MM.1S (cell line): ENCODE measurements around the gene DSCAM.

ENCODE experiments used
- DNase-seq: peaks from one replicate; pipeline ENCODE4 v3.0.0-alpha.2; 2015
- H2AFZ ChIP-seq: fragments of 300-600 bp; sonication (generic); 2 replicates; pipeline ENCODE4 v1.6.0; 2016; ENCODE audit warnings: antibody characterized with exemption, low read length
- H3F3A ChIP-seq: fragments of 300-600 bp; sonication (generic); 2 replicates; pipeline ENCODE4 v1.6.1; 2016; ENCODE audit warnings: mild to moderate bottlenecking, antibody characterized with exemption, low read length, moderate library complexity, mixed read lengths; ENCODE audit not compliant: insufficient read depth
- H3K27ac ChIP-seq: fragments of 300-600 bp; sonication (generic); 2 replicates; pipeline ENCODE4 v1.5.1; 2016; ENCODE audit warnings: mild to moderate bottlenecking, low read length
- H3K27me3 ChIP-seq: fragments of 300-600 bp; sonication (generic); replicated peaks from 2 replicates; pipeline ENCODE4 v1.6.0; 2016; ENCODE audit warnings: low read length; ENCODE audit not compliant: insufficient read depth
- H3K36me3 ChIP-seq: fragments of 300-600 bp; sonication (generic); replicated peaks from 2 replicates; pipeline ENCODE4 v1.6.1; 2016; ENCODE audit warnings: mild to moderate bottlenecking, low read length, mixed read lengths; ENCODE audit not compliant: insufficient read depth
- H3K4me1 ChIP-seq: fragments of 300-600 bp; sonication (generic); 2 replicates; pipeline ENCODE4 v1.6.1; 2016; ENCODE audit warnings: low read length, mixed read lengths
- H3K4me2 ChIP-seq: fragments of 300-600 bp; sonication (generic); 2 replicates; pipeline ENCODE4 v1.6.0; 2016; ENCODE audit warnings: low read depth, low read length
- H3K4me3 ChIP-seq: fragments of 300-600 bp; sonication (generic); 2 replicates; pipeline ENCODE4 v1.5.1; 2016; ENCODE audit warnings: low read length, mixed read lengths
- H3K79me2 ChIP-seq: fragments of 300-600 bp; sonication (generic); 2 replicates; pipeline ENCODE4 v1.6.1; 2016; ENCODE audit warnings: mixed run types, low read length, mixed read lengths
- H3K9ac ChIP-seq: fragments of 300-600 bp; sonication (generic); 2 replicates; pipeline ENCODE4 v1.6.1; 2016; ENCODE audit warnings: low read length, mixed read lengths
- H3K9me2 ChIP-seq: fragments of 300-600 bp; sonication (generic); replicated peaks from 2 replicates; pipeline ENCODE4 v1.6.1; 2016; ENCODE audit warnings: mild to moderate bottlenecking, low read length, mixed read lengths; ENCODE audit not compliant: insufficient read depth
- H3K9me3 ChIP-seq: fragments of 300-600 bp; sonication (generic); replicated peaks from 2 replicates; pipeline ENCODE4 v1.6.1; 2016; ENCODE audit warnings: mild to moderate bottlenecking, low read length, mixed read lengths; ENCODE audit not compliant: insufficient read depth
- H4K20me1 ChIP-seq: fragments of 300-600 bp; sonication (generic); 2 replicates; pipeline ENCODE4 v1.6.1; 2016; ENCODE audit warnings: mild to moderate bottlenecking, low read length, moderate library complexity, mixed read lengths; ENCODE audit not compliant: insufficient read depth
- EZH2 ChIP-seq: fragments of 300-600 bp; sonication (generic); optimal IDR thresholded peaks from 2 replicates; pipeline ENCODE3; 2017; ENCODE audit warnings: low read depth, mild to moderate bottlenecking, antibody characterized with exemption, low read length, mixed read lengths
- EZH2phosphoT487 ChIP-seq: fragments of 300-600 bp; sonication (generic); IDR thresholded peaks from 2 replicates; pipeline ENCODE4 v1.6.1; 2018; ENCODE audit warnings: antibody characterized with exemption, low read length
- TF ChIP-seq, protein P1 (sequence below): fragments of 300-600 bp; sonication (generic); IDR thresholded peaks from 2 replicates; pipeline ENCODE4 v1.5.1; 2016; ENCODE audit warnings: antibody characterized with exemption, low read length, mixed read lengths

Gene DSCAM

DNA sequence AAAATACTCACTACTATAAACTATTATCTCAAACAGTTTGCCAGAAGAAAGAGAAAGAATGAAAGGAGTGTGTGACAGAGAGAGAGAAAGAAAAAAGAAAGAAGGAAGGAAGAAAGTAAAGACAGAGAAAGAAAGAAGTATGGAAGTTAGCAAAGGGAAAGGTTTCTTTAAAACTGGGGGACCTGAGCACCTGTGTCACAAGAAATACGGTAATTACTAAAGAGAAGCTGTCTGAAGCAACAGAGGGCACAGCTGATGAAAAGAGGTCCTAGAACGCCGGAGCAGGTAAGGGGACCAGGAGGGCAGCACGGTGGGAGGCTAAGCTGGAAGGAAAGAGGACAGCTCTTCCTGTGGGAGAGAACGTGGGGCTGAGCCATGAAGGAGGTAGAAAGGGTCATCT is 163.6 kb downstream of the DSCAM start:
- Histone ChIP-seq H3K9me3 (no peaks in the 10 kb centered on the region), H3K4me2 (no peak overlapping the region), H3K36me3 (no peaks in the 10 kb centered on the region), H4K20me1 (no peaks in the 10 kb centered on the region), H3K79me2 (no peaks in the 10 kb centered on the region), H3K4me3 (no peak overlapping the region), H2AFZ (no peak overlapping the region), H3K27ac (no peak overlapping the region), H3K9ac (no peak overlapping the region), H3K27me3 (no peaks in the 10 kb centered on the region), H3K9me2 (no peaks in the 10 kb centered on the region), H3F3A (peaks cover 8% of the 10 kb centered on the region), H3K4me1 (peaks cover 16% of the 10 kb centered on the region)
- TF ChIP-seq EZH2 (no peak), EZH2phosphoT487 (no peak)
- TF ChIP-seq, protein P1, sequence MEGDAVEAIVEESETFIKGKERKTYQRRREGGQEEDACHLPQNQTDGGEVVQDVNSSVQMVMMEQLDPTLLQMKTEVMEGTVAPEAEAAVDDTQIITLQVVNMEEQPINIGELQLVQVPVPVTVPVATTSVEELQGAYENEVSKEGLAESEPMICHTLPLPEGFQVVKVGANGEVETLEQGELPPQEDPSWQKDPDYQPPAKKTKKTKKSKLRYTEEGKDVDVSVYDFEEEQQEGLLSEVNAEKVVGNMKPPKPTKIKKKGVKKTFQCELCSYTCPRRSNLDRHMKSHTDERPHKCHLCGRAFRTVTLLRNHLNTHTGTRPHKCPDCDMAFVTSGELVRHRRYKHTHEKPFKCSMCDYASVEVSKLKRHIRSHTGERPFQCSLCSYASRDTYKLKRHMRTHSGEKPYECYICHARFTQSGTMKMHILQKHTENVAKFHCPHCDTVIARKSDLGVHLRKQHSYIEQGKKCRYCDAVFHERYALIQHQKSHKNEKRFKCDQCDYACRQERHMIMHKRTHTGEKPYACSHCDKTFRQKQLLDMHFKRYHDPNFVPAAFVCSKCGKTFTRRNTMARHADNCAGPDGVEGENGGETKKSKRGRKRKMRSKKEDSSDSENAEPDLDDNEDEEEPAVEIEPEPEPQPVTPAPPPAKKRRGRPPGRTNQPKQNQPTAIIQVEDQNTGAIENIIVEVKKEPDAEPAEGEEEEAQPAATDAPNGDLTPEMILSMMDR, result no peak
- DNase-seq, result no peak

DNA sequence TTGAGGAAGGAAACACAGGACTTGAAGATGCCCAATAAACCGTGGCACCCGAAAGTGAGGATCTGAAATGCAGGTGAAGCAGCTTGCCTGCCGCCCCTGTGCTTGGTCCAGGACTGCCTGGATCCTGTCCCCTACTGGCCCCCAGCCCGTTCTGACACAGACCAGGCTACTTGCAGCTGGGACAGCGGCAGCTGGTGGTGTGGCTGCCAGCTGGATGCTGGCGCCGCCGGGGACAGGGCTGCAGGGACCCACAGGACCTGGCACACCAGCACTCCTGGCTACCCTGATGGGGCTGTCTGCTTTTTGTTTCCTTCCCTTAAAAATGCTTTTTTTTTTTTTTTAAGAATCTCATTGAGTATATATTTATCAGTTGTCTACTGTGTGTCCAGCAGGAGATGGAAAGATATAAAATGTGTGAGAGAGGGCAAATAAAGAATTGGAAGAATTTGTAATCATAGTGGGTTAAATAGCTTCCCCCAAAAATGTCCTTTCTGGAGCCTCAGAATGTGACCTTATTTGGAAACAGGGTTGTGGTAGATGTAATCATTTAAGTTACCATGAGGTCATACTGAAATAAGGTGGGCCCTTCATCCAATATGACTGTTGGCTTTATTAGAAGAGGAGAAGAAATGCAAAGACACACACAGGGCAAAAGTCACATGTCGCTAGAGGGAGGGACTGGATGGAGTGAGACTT is 165.6 kb downstream of the DSCAM start:
- Histone ChIP-seq H4K20me1 (no peaks in the 10 kb centered on the region), H2AFZ (no peak overlapping the region), H3F3A (peaks cover 8% of the 10 kb centered on the region), H3K9me3 (no peaks in the 10 kb centered on the region), H3K4me3 (no peak overlapping the region), H3K4me2 (no peak overlapping the region; the same call in 1 of the 2 replicates), H3K4me1 (peaks cover 16% of the 10 kb centered on the region), H3K9ac (no peak overlapping the region), H3K9me2 (no peaks in the 10 kb centered on the region), H3K79me2 (no peaks in the 10 kb centered on the region), H3K36me3 (no peaks in the 10 kb centered on the region), H3K27me3 (no peaks in the 10 kb centered on the region), H3K27ac (no peak overlapping the region)
- TF ChIP-seq, protein P1, result no peak
- TF ChIP-seq EZH2 (no peak), EZH2phosphoT487 (no peak)
- DNase-seq, result no peak

DNA sequence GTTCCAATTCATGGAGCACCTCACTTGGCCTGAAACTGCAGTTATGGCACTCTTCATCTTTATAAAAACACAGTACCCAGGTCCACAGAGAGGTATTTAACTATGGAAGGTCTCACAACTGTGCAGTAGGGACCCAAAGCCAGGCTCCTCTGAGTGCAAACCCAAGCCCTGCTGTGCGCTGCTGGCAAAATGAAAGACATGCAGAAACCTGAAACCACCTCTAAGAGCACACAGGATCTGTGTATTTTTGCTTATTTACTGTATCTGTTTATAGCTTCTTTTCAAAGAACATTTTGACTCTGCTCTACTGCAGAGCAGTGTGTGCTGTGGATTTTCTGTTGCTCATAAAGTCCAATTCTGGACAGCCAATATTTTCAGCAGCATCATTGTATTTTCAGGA is 166.6 kb downstream of the DSCAM start:
- Histone ChIP-seq H3K36me3 (no peaks in the 10 kb centered on the region), H4K20me1 (no peaks in the 10 kb centered on the region), H3K9ac (no peak overlapping the region), H3K4me2 (peak overlapping the region; percentile 32), H3K9me2 (no peaks in the 10 kb centered on the region), H3K27me3 (no peaks in the 10 kb centered on the region), H3F3A (peaks cover 8% of the 10 kb centered on the region), H3K27ac (peak overlapping the region; percentile 17; the same call in 1 of the 2 replicates), H3K4me3 (no peak overlapping the region), H3K4me1 (peaks cover 16% of the 10 kb centered on the region), H3K79me2 (no peaks in the 10 kb centered on the region), H2AFZ (peak overlapping the region; percentile 20), H3K9me3 (no peaks in the 10 kb centered on the region)
- TF ChIP-seq, protein P1, result no peak; the same call in 1 of the 2 replicates
- no peak for TF ChIP-seq EZH2
- no peak for TF ChIP-seq EZH2phosphoT487
- DNase-seq, result peak; percentile 79
